22Rv1 (cell line): ENCODE data around the gene PLEKHO1.

Experiments used
- ZFX ChIP-seq: fragments of 450-650 bp; IDR thresholded peaks from 2 replicates; pipeline ENCODE4 v1.6.1; 2017; ENCODE audit warnings: antibody characterized with exemption, borderline replicate concordance
- TF ChIP-seq, protein P1 (sequence below): fragments of 450-650 bp; IDR thresholded peaks from 2 replicates; pipeline ENCODE4 v1.5.1; 2017; ENCODE audit warnings: mild to moderate bottlenecking

DNA sequence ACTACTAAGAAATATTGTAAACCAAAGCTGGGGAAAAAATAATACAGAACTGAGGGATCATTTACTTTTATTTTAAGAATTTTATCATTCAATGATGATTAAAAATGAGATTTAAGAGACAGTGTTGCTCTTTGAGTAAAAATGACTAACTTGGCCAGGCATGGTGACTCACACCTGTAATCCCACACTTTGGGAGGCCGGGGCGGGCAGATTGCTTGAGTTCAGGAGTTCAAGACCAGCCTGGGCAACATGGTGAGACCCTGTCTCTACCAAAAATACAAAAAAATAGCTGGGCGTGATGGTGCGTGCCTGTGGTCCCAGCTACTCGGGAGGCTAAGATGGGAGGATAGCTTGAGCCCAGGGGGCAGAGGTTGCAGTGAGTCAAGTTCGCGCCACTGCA is 21.8 kb upstream of the PLEKHO1 start:
- TF ChIP-seq, protein P1, sequence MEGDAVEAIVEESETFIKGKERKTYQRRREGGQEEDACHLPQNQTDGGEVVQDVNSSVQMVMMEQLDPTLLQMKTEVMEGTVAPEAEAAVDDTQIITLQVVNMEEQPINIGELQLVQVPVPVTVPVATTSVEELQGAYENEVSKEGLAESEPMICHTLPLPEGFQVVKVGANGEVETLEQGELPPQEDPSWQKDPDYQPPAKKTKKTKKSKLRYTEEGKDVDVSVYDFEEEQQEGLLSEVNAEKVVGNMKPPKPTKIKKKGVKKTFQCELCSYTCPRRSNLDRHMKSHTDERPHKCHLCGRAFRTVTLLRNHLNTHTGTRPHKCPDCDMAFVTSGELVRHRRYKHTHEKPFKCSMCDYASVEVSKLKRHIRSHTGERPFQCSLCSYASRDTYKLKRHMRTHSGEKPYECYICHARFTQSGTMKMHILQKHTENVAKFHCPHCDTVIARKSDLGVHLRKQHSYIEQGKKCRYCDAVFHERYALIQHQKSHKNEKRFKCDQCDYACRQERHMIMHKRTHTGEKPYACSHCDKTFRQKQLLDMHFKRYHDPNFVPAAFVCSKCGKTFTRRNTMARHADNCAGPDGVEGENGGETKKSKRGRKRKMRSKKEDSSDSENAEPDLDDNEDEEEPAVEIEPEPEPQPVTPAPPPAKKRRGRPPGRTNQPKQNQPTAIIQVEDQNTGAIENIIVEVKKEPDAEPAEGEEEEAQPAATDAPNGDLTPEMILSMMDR = no peak
- TF ChIP-seq ZFX = no peak
